HS-5 (cell line): Measurements from ENCODE around the gene DOCK1.

Experiments
- DNase-seq: peaks from one replicate; pipeline ENCODE4 v3.0.0-alpha.2; 2012; ENCODE audit warnings: low read depth

Gene DOCK1

DNA sequence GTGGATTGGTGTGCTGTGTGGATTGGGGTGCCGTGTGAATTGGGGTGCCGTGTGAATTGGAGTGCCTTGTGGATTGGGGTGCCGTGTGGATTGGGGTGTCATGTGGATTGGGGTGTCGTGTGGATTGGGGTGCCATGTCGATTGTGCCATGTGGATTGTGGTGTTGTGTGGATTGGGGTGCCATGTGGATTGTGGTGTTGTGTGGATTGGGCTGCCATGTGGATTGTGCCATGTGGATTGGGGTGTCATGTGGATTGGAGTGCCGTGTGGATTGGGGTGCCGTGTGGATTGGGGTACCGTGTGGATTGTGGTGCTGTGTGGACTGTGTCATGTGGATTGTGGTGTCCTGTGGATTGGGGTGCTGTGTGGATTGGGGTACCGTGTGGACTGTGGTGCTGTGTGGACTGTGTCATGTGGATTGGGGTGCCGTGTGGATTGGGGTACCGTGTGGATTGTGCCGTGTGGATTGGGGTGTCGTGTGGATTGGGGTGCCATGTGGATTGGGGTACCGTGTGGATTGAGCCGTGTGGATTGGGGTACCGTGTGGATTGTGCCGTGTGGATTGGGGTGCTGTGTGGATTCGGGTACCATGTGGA lies 523.3 kb downstream of the DOCK1 start:
- no peak for DNase-seq

DNA sequence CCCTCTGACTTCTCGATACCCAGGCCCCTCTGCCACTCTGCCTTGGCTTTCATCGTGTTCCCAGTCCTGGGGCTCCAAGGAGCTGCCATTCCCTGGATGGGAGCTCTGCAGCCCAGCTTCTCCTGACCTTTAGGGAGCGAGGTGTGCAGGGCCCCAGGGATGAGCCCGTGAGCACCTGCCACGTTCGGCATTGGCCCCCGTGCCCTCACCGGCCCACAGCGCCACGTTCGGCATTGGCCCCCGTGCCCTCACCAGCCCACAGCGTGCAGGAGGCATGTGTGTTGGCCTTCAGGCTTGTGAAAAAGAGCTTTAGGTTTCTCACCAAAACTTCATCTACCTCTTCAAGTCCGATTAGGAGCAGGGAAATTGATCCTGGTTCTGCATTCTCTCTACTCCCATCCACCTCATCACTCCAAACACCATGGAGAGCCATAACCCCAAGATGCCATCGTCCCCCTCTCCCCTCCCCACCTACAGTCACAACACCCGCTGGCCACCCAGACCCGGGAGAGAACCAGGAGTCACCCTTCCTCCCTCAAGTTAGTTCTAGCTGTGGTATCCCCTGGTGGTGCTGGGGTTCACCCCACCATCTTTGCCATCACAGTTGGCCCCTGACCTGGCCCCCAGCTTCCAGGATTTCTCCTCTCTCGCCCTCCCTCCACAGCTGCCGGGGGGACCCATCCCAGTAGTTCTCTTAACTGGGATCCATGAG lies 524.5 kb downstream of the DOCK1 start:
- DNase-seq, result no peak

DNA sequence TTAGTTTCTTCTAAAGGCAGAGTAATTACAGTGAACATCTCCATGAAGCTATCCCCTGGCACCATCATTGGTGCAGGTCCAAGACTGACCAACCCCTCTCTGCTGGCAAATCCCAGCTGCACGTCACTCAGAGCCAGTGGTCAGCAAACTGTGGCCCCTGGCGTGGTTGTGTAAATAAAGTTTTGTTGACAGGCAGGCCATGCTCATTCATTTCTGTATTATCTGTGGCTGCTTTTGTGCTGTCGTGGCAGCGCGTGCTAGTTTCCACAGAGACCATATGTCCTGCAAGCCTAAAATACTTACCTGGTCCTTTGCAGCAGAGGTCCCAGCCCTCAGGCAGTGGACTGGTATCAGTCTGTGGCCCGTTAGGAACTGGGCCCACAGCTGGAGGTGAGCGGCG lies 526.3 kb downstream of the DOCK1 start:
- DNase-seq, result no peak

DNA sequence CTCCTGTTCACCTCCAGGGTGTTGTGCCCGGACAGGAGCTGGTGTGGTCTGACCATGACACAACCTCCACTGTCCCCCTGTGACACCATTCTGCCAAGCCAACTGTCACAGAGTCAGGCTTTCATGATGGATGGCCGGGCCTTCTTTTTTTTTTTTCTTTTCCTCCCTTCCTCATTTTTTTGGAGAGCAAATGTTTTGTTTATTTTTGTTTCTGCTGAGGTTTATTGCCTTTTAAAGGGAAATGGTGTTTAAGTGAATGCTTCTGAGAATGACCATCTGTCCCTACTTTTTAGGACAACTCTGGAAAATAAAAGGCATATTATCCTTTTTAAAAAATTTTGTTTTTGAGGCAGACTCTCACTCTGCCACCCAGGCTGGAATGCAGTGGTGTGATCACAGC lies 528.8 kb downstream of the DOCK1 start:
- no peak for DNase-seq

DNA sequence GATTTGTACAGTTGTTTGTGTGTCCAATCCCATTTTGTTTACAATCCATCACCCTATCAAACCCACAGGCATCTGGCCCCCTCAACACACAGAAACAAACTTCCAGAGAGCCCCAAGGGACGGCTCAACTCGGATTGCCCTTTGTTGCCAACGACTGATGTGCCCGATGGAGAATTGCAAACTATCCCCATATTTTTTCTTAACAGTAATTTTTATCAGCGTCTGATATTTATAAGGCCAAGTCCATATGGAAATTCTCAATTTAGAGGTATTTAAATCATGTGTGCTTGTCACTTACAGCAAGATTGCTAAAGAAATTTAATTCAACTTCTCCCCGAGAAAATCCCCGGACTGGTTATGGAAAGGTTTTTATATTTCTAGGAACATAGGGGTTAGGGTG lies 530.0 kb downstream of the DOCK1 start:
- DNase-seq, result no peak

DNA sequence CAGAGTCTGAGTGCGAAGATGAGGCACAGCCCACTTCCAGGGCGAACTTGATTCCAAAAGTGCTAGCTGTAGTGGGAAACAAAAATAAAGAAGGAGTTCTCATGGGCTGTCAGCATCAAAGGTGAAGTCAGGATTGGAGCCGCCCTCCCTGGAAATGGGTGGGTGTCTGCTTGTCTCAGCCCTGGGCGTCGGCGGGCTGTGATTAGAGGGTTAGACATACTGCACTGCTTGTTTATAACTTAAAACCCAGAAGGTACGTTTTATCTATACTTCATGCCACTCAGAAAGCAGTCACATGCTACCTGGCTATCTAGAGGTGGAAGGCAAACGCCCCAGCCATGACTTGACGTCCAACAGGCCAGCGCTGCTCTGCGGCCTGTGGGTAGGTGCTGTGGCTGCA lies 535.1 kb downstream of the DOCK1 start:
- no peak for DNase-seq

DNA sequence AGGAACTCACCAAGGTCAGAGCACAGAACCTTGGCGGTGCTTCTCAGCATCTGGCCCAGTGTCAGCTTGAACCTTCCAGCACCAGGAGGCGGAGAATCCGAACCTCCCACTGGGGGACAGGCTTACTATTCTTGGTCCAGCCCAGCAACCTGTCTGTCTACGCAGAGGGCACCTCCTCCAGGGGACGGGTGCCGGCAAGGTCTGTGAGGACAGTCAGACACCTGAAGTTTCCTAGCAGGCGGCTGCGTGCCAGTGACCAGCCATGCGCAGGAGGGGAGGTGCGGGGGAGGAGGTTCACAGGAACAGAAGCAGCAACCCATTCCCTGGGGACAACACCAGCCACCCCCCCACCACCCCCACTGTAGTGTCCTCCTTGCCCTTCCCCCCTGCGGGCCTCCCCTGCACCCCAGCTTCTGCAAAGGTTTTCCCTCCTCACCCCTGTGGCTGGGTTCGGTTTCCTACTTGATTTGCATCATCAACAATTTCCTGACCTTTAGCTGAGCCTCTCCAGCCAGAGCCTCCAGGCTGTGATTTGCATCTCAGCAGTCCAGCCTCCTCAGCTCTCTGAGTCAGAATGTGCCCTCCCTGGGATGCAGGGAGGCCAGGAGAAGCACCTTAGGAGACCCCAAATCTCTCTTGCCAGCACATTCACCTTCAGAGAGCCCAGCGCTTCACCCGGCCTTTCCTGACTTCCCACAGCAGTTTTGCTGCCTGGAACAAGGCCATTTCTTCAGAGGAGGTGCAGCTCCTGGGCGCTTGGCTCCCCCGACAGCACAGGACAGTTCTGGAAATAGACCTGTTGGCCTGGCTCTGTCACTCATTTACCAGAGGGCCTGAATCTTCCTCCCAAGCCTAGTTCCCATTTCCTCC lies 536.4 kb downstream of the DOCK1 start:
- DNase-seq, result no peak

DNA sequence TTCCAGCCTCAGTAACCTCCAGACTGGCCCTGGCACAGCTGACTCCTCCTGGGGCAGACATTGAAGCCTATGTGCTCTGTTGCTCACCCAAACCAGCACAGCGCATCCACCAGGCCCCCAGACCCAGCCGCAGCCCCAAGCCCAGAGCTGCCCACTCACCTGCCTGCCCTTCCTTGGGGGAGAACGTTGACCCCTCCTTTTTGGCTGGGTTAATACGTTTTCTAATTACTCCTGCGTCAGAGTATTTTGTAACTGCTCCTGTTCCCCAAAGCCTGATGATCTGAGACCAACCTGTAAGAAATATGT lies 536.9 kb downstream of the DOCK1 start:
- no peak for DNase-seq

DNA sequence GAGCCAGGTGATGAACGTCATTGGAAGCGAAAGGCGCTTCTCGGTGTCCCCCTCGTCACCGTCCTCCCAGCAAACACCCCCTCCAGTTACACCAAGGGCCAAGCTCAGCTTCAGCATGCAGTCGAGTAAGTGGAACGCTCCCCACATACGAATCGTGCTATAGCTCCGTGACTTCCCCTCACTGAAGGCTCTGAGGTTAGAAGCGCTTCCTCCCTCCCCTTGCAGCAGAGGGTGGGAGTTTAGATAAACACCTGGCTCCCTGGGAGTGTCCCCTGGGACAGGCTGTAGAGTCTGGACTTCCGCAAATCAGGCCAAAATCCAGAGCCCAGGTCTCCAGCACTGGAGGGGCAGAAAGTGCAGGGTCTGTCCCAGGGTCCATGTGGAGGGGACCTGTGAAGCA lies 538.9 kb downstream of the DOCK1 start:
- DNase-seq, result no peak

DNA sequence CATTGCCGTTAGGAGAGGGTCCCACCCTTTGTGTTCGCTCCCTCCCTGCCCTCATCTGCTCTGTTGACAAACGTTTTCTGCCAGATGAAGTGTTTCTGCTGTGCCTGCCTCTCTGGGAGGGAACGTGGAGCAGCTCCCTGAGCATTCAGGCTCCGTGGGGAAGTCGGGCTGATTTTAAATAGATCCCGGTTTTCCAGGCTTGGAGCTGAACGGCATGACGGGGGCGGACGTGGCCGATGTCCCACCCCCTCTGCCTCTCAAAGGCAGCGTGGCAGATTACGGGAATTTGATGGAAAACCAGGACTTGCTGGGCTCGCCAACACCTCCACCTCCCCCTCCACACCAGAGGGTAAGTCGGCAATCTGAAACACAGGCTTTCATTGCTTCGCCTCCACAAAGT lies 542.0 kb downstream of the DOCK1 start:
- no peak for DNase-seq

DNA sequence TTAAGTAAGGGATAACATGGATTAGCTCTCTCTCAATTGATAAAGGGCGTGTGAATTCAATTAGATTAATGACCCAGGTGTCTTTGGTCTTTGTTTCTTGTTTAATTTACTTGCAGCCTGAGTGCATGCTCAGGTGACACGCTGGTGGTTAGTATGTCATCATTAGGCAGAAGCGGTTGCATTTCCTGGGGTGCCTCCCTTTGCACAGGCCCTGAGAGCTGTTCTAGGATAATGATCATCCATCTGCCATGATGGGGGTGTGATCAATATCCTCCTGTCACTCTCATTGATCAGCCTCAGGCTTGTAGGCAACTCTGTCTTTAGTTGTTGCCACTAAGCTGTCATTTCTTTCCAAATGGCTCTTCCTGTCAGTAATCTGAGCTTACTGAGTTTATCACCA lies 544.3 kb downstream of the DOCK1 start:
- DNase-seq, result no peak

DNA sequence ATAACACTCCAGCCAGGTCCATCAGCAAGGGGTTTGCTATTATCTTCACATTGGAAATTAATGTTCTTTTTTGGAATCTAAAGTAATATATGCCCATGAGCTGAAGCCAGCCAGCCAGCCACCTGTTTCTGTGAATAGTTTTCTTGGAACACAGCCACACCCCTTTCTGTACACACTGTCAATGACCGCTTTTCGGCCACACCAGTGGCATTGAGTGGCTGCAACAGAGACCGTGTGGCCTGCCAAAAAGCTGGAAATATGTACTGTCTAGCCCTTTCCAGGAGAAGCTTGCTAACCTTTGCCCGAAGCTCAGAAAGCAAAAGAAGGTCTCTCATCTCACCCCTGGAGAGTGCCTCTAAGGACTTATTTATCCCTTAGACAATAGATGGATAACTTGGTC lies 545.4 kb downstream of the DOCK1 start:
- no peak for DNase-seq

DNA sequence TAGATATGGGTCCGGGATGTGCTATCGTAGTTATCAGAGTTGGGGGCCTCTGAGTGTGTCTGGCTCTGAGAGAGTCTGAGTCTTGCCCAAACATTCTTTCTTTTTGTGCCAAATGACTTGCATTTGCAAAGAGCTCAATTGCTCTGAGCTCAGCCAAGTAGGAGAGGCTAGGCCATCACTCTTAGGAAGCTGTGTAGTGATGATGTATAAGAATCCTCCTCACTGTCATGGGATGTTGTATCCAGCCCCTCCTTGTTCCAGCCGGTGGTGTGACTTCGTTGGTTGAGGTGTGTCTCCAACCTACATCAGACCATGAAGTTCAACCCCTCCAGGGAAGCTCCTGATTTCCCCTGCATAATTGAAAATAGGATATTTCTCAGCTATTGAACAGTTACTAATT lies 546.4 kb downstream of the DOCK1 start:
- DNase-seq, result no peak

DNA sequence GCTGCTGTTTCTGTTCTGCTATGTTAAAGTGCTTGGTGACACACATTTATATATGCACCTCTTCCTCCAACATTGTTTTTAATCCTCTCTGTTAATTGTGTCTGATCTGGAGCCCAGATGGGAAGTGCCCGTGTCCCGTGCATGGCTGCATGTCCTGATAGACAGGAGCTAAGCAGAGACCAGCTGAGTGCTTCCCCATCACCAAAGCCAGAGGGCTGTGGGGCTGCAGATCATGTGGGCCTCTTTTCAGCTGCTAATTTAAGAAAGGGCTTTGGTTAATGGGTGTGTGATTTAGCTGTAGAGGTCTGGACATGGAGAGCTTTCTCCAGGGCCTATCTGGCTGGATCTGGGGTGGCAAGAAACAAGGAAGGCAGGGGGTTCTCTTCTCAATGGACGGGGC lies 547.3 kb downstream of the DOCK1 start:
- no peak for DNase-seq

DNA sequence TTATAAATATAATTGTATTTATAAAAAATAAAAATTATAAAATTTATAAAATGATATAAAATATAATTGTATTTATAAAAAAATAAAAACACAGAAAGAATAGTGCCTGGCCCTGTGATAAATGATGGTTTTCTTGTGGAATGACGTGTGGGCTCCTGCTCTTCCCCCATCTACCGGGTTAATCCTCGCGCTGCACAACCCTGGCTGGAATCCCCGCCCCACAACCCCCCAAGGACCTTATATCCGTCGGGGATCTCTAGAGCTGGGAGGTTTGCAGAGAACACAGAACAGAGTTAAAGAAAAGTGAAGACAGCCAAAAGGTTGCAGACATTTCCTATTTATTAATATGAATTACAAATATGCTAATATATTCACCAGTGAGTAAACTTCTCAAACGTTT lies 548.5 kb downstream of the DOCK1 start:
- DNase-seq, result no peak

DNA sequence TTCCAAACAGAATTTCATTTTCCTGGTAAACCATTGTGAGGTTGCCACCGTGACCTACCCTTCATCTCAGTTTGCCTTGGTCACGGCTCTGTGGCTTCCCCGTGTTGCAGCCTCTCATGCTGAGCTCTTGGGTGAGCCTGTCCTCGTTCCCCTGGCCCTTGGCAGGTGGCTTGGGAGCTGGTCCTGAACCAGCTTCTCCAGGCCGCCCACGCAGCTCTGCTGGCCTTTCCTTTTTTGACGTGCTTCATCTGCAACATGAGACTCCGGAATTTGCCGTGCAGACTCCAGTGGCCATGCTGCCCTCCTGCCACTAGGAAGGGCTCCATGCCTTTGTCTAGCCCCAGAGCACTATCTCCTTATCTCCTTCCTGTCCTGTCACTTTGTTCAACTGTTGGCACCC lies 550.9 kb downstream of the DOCK1 start:
- no peak for DNase-seq

DNA sequence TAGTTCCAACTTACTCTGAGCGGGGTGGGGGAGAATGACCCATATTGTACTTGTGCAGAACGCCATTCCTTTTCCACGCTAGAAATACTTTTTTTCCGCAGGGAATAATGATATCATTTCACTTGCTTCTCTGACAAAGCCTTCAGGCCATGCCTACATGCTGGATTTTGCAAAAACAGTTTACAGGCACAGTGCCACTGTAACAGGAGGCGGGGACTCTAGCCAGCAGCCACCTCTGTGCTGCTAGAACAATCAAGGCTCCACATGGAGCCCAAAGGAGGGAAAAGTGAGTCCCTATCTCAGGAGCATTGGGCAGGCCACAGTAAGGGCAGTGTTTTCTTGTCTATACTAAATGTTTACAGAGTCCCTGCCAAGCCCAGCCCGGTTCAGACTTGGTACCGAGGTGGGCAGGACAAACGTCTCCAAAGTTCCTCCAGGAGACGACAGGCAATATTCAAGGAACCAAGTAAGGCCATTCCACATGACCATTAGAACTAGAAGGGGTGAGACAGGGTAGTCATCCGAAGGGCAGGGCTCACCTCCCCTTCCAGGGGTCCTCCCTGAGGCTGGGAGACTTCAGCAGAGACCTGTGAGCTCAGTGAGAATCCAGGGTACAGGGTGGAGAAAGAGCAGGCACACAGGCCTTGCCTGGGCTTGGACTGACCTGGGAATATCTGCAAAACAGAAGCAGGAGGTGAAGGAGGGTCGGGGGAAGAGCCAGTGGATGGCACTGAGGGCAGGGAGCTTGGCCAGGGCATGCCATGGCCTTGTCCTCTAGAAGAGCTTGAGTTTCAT lies 553.0 kb downstream of the DOCK1 start:
- no peak for DNase-seq

DNA sequence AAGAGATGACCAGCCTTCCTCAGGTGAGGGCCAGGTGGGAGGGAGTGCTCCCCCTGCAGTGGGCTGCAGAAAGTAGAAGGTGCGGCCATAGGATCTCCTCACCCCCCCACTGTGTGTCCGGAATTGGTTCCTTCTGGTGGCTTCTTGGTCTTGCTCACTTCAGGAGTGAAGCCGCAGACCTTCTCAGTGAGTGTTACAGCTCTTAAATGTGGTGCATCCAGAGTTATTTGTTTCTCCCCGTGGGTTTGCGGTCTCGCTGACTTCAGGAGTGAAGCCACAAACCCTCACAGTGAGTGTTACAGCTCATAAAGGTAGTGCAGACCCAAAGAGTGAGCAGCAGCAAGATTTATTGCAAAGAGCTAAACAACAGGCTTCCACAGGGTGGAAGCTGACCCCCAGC lies 553.6 kb downstream of the DOCK1 start:
- DNase-seq, result no peak

DNA sequence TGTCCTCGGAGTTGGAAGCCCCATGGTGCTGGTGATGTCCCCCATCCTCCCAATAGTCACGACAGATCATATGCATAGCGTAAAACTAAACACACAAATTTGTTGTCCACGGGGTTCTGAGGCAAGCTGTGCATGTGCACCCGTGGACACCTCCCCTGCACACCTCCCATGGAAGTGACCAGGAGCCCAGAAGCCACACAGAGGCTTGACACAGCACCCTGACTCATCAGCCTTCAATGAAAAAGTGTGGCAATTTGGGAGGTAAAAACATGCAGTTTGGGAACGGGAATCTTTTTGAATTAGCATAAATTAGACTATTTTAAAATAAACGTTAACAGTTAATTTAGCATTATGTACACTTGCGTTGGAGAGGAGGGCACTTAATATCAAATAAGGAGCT lies 554.7 kb downstream of the DOCK1 start:
- DNase-seq, result no peak

DNA sequence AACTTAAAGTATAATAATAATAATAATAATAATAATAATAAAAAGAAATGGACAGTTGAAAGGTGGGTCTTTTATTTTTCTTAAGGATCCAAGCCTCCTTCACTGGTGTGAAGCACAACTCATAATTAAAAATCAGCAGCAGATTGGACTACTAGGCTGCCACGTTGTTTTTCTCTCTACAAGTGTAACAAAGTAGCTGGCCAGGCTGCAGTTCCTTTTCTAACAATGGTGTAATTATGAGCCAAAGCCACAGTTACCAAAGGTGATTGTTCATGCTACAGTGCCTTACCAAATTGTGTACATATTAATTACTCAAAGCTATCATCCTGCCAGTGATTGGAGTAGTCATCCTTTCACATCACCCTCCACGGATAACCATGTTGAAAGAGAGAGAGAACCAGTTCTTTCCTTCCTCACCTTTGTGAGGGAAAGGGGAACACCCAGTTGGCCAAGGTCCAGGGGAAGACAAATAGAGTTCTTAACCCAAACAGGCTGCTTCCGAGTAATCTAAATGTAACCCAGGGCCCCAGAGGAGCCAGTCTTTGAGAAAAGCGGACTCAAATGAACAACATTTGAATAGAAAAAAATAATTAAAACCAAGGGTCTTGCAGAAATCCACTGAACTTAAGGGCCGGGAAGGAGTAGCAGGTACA lies 557.5 kb downstream of the DOCK1 start:
- no peak for DNase-seq

DNA sequence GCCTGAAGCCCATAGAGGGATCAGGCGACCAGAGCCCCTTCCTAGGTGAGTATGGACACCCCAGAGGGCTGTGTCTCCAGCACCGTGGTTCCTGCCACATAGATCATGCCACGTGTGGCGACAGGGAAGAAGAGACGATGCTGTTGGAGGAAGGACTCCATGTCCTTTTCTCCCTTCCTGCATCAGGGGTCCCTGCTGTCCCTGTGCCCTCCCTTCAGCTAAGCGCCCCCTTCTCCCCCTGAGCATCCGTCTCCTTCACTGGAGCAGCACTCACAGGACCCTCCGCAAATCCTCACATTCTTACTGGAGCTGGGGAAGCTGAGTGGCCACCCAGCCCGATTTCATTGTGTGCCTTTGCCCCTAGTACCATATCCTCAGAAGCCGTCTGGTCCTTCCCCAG lies 558.3 kb downstream of the DOCK1 start:
- DNase-seq, result no peak

DNA sequence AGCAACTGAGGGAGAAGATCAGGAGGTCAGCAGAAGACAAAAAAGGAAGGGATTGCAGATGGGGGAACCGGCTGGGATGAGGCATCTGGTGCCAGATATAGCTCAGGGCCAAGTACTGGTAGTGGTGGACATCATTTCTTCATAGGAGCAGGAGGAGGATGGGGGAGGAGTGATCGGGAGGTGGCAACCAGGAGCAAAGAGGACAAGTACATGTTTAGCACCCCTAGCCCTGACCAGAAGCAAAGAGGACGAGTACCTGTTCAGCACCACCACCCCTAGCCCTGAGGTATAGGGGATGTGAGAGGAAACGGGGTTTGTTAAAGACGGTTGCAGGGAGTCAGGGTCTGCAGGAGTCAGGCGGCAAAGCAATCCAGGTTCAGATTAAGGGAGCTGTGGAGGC lies 559.3 kb downstream of the DOCK1 start:
- DNase-seq, result no peak
